Bronchial epithelial cell (primary cell): ENCODE measurements around the gene PDHA1. TPM values are rescaled to one million over a fixed set of nuclear protein-coding genes. Genes with fewer than 3 reads are reported as not detected.

Experiments used
- DNase-seq: peaks from one replicate; pipeline ENCODE4 v3.0.0-alpha.2; 2010; ENCODE audit warnings: low read depth
- FAIRE-seq: peaks from 2 replicates; lab custom pipeline; 2011; peaks lifted over from hg19 to GRCh38; lab: Jason Lieb, UNC
- H3K27me3 ChIP-seq: 2 replicates; pipeline ENCODE4 v1.5.1; 2011; ENCODE audit warnings: low read length; ENCODE audit not compliant: control insufficient read depth, insufficient read depth
- H3K36me3 ChIP-seq: 2 replicates; pipeline ENCODE4 v1.5.1; 2011; ENCODE audit warnings: low read length; ENCODE audit not compliant: control insufficient read depth, insufficient read depth
- H3K4me3 ChIP-seq: 2 replicates; pipeline ENCODE4 v1.5.1; 2011; ENCODE audit warnings: mild to moderate bottlenecking, low read depth, low read length, control low read depth
- total RNA-seq: library from RNA; depleted of rRNA; stranded (reverse); fragments of >200 nt; gene quantifications from 2 replicates; pipeline ENCODE4 v1.2.1, GENCODE V29; 2014
- TF ChIP-seq, protein P1 (sequence below): IDR thresholded peaks from 2 replicates; pipeline ENCODE4 v1.5.1; 2011; ENCODE audit warnings: mild to moderate bottlenecking, moderate library complexity, low read length, control low read depth, inconsistent platforms; ENCODE audit not compliant: insufficient read depth, severe bottlenecking

Gene PDHA1
- total RNA-seq, 1 donor from 2014 or later, result 87.9 TPM

DNA sequence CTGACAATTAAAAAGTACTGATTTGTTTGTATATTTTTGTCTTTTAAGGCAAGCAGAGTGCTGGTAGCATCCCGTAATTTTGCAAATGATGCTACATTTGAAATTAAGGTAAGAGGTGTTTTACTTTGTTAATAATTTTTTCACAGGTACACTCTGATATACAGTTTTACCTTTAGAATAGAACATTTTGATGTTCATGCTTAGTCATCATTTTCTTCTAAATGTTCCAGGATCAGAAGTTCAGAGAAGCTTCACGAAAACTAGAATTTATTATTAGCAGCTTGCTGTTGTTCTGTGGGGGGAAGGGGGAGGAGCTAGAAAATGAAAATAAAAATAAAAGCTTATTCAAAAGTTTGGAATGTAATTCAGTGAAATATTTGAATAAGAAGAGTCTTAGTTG lies 5.5 kb downstream of the PDHA1 start:
- H3K27me3 ChIP-seq, result no peaks in the 10 kb centered on the region

DNA sequence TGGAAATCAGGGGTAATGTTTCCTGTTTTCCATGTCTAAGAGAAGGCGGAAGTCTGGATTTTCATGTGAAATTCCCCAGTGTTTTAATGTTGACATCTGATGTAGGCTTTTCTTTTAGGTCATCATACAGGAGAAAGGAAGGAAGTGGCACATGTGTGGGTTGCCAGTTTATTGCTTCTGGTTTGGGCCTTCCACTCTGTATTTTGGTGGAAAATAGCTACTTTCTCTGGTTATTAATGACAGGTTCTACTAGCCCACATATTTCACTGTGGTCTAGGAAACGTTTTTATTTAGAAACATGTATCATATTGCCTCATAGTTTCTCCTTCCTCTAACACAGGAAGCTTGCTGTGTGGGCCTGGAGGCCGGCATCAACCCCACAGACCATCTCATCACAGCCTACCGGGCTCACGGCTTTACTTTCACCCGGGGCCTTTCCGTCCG lies 7.2 kb downstream of the PDHA1 start:
- FAIRE-seq (no peak), DNase-seq (no peak)
- Histone ChIP-seq H3K4me3 (no peak overlapping the region), H3K36me3 (peaks cover 5% of the 10 kb centered on the region), H3K27me3 (no peaks in the 10 kb centered on the region)
- TF ChIP-seq, protein P1, sequence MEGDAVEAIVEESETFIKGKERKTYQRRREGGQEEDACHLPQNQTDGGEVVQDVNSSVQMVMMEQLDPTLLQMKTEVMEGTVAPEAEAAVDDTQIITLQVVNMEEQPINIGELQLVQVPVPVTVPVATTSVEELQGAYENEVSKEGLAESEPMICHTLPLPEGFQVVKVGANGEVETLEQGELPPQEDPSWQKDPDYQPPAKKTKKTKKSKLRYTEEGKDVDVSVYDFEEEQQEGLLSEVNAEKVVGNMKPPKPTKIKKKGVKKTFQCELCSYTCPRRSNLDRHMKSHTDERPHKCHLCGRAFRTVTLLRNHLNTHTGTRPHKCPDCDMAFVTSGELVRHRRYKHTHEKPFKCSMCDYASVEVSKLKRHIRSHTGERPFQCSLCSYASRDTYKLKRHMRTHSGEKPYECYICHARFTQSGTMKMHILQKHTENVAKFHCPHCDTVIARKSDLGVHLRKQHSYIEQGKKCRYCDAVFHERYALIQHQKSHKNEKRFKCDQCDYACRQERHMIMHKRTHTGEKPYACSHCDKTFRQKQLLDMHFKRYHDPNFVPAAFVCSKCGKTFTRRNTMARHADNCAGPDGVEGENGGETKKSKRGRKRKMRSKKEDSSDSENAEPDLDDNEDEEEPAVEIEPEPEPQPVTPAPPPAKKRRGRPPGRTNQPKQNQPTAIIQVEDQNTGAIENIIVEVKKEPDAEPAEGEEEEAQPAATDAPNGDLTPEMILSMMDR, result no peak

More for the DNA sequence above, 5.5 kb downstream of the PDHA1 start:
- Histone ChIP-seq H3K4me3 (no peak overlapping the region), H3K36me3 (peaks cover 4% of the 10 kb centered on the region)
- TF ChIP-seq, protein P1, result no peak
- DNase-seq (no peak), FAIRE-seq (no peak)

DNA sequence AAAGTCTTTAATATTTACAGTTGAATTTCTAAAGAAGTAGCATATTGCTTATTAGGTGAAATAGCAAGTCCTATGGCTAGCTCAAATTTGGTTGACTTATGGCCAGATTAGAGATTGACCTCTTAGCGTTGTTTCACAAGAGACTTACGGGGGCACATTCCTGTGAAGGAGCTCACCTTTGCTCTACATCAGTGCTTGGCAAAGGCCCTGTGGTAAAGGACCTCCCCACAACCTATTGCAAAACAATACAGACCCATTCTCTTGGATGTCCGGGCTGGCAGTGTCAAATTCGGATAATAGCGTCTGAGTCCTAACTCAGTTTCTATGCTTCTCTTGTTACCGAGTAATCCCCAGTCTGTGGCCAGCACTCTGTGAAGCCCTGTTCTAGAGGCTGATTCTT lies 10.9 kb downstream of the PDHA1 start:
- no peak for DNase-seq
- FAIRE-seq, result no peak

DNA sequence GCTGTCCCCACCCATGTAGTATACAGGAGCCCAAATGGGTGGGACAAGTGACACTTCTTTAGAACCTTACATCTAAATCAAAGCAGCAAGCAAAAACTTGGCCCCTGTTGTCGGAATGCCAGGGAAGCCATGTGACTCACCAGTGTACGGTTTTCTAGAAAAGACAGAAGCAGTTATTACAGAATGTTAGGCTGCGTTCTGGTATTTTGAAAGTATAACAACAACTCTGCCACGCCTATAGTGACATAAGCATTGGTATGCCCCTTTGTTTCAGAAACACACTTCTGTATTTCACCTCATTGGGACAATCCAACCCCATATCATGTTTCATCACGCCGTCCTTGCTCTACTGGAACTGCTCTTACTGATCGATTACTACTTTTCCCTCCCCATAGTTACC lies 14.8 kb downstream of the PDHA1 start:
- H3K36me3 ChIP-seq, result peaks cover 12% of the 10 kb centered on the region
- TF ChIP-seq, protein P1, result no peak
- FAIRE-seq (no peak), DNase-seq (peak; percentile 8)
- H3K27me3 ChIP-seq, result no peaks in the 10 kb centered on the region
- H3K4me3 ChIP-seq, result no peak overlapping the region

More for the DNA sequence above, 10.9 kb downstream of the PDHA1 start:
- H3K27me3 ChIP-seq, result no peaks in the 10 kb centered on the region
- TF ChIP-seq, protein P1, result no peak
- H3K4me3 ChIP-seq, result no peak overlapping the region
- H3K36me3 ChIP-seq, result peaks cover 14% of the 10 kb centered on the region

DNA sequence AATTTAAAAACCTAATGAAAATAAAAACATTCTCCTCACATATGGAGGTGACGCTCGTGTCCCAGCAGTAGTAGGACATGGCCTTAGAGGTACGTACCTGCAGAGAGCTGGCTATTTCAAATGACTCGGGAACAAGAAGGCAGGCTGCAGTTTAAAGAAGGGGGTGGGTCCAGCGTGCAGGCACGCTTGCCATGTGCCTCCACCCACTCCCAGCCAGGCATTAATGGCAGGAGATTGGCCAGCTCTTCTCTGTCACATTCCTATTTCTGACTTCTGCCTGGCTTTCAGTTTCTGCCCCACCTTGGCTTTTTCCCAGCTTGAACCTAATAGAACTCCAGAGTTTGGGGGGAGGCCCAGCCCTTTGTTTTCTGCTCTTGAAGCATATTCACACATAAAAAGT lies 17.2 kb downstream of the PDHA1 start:
- Histone ChIP-seq H3K4me3 (no peak overlapping the region), H3K27me3 (no peaks in the 10 kb centered on the region), H3K36me3 (peaks cover 10% of the 10 kb centered on the region)
- FAIRE-seq (no peak), DNase-seq (no peak)
- TF ChIP-seq, protein P1, result no peak

DNA sequence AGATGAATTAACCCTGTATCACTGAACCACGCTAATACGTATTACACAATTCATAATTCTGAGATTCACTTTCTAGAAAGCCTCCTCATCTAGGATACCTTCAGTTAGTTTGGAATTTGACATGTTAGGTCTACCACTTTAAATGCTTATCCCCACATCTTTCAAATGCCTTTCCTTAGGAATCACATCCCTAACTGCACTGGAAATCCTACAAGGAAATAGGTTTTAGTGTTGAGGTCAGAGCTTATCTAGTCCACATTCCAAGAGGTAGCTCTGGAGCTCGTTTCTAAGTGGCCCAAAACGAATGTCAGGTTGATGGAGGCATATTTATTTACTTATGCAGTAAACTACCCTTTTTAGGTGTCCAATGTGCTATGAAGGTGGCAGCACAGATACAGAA lies 18.0 kb downstream of the PDHA1 start:
- DNase-seq (no peak), FAIRE-seq (no peak)
- H3K27me3 ChIP-seq, result no peaks in the 10 kb centered on the region
- peaks cover 8% of the 10 kb centered on the region for H3K36me3 ChIP-seq
- TF ChIP-seq, protein P1, result no peak
- H3K4me3 ChIP-seq, result no peak overlapping the region
